ENCODE results near the gene ATXN8OS. TPM values are rescaled to one million over a fixed set of nuclear protein-coding genes. Genes with fewer than 3 reads are reported as not detected.
"Not testable (repeated sequence)": the region's sequence is repeated elsewhere in the genome, so short reads cannot be mapped to it uniquely, and the experiment has no call there.

ATXN8OS gene
- total RNA-seq, 1 experiment from 2014 or later = not detected

GRCh38 chr13:70117338-70117905 is 9.8 kb downstream of the ATXN8OS start:
- H3K27ac ChIP-seq (ENCODE audit: low read depth, low read length, poor library complexity, severe bottlenecking) = no peak overlapping the region
- H3K9me3 ChIP-seq (ENCODE audit: low read depth, low read length, poor library complexity, severe bottlenecking) = no peaks in the 10 kb centered on the region
- intact Hi-C loops (cut with micrococcal nuclease; ENCODE audit: unreplicated experiment) = no loop called here
- TF ChIP-seq EZH2 (IDR thresholded peaks at IDR 0.05; ENCODE audit: borderline replicate concordance, low read depth, low read length, poor library complexity, severe bottlenecking) (no peak), CTCF (conservative IDR thresholded peaks at IDR 0.05; ENCODE audit: low read depth, low read length) (no peak)
- no peak for DNase-seq (ENCODE audit: low spot score)
- H3K36me3 ChIP-seq (ENCODE audit: insufficient read depth, low read length, poor library complexity, severe bottlenecking) = no peaks in the 10 kb centered on the region
- POLR2A ChIA-PET (ENCODE audit: low non-redundant PET) = no interaction called here
- BruUV-seq (replicated peaks) = no TSS peak
- CTCF ChIA-PET = no interaction called here
- H3K27me3 ChIP-seq (replicated peaks; ENCODE audit: insufficient read depth, low read depth, low read length, poor library complexity) = no peaks in the 10 kb centered on the region
- no peaks in the 10 kb centered on the region for H3K4me1 ChIP-seq (ENCODE audit: insufficient read depth, low read length, poor library complexity, severe bottlenecking)
- no peak overlapping the region for H3K4me3 ChIP-seq (ENCODE audit: low read depth, low read length, poor library complexity, severe bottlenecking)

- no TSS peak for BruUV-seq (replicated peaks)
- Histone ChIP-seq H3K36me3 (ENCODE audit: insufficient read depth, low read length, poor library complexity, severe bottlenecking) (no peaks in the 10 kb centered on the region), H3K4me1 (ENCODE audit: insufficient read depth, low read length, poor library complexity, severe bottlenecking) (no peaks in the 10 kb centered on the region), H3K9me3 (ENCODE audit: low read depth, low read length, poor library complexity, severe bottlenecking) (no peaks in the 10 kb centered on the region), H3K27me3 (replicated peaks; ENCODE audit: insufficient read depth, low read depth, low read length, poor library complexity) (no peaks in the 10 kb centered on the region), H3K27ac (ENCODE audit: low read depth, low read length, poor library complexity, severe bottlenecking) (no peak overlapping the region), H3K4me3 (ENCODE audit: low read depth, low read length, poor library complexity, severe bottlenecking) (no peak overlapping the region)
- intact Hi-C loops (cut with micrococcal nuclease; ENCODE audit: unreplicated experiment) = no loop called here
- ChIA-PET CTCF (no interaction called here), POLR2A (ENCODE audit: low non-redundant PET) (no interaction called here)
- no peak for TF ChIP-seq CTCF (conservative IDR thresholded peaks at IDR 0.05; ENCODE audit: low read depth, low read length)
- no peak for TF ChIP-seq EZH2 (IDR thresholded peaks at IDR 0.05; ENCODE audit: borderline replicate concordance, low read depth, low read length, poor library complexity, severe bottlenecking)
- no peak for DNase-seq (ENCODE audit: low spot score)
Measured at GRCh38 chr13:70125693-70126092, 18.1 kb downstream of the ATXN8OS start.

- POLR2A ChIA-PET (ENCODE audit: low non-redundant PET) = no interaction called here
- Histone ChIP-seq H3K4me1 (ENCODE audit: insufficient read depth, low read length, poor library complexity, severe bottlenecking) (no peaks in the 10 kb centered on the region), H3K4me3 (ENCODE audit: low read depth, low read length, poor library complexity, severe bottlenecking) (no peak overlapping the region), H3K36me3 (ENCODE audit: insufficient read depth, low read length, poor library complexity, severe bottlenecking) (no peaks in the 10 kb centered on the region), H3K27ac (ENCODE audit: low read depth, low read length, poor library complexity, severe bottlenecking) (no peak overlapping the region), H3K27me3 (replicated peaks; ENCODE audit: insufficient read depth, low read depth, low read length, poor library complexity) (no peaks in the 10 kb centered on the region), H3K9me3 (ENCODE audit: low read depth, low read length, poor library complexity, severe bottlenecking) (no peaks in the 10 kb centered on the region)
- DNase-seq (ENCODE audit: low spot score) = no peak
- CTCF ChIA-PET = no interaction called here
- no peak for TF ChIP-seq CTCF (conservative IDR thresholded peaks at IDR 0.05; ENCODE audit: low read depth, low read length)
- no peak for TF ChIP-seq EZH2 (IDR thresholded peaks at IDR 0.05; ENCODE audit: borderline replicate concordance, low read depth, low read length, poor library complexity, severe bottlenecking)
- intact Hi-C loops (cut with micrococcal nuclease; ENCODE audit: unreplicated experiment) = no loop called here
- no TSS peak for BruUV-seq (replicated peaks)
Measured at GRCh38 chr13:70128098-70128497, 20.5 kb downstream of the ATXN8OS start.

- DNase-seq (ENCODE audit: low spot score); intact Hi-C loops (cut with micrococcal nuclease; ENCODE audit: unreplicated experiment); BruUV-seq (replicated peaks); CTCF ChIA-PET; H3K27ac ChIP-seq (ENCODE audit: low read depth, low read length, poor library complexity, severe bottlenecking); H3K36me3 ChIP-seq (ENCODE audit: insufficient read depth, low read length, poor library complexity, severe bottlenecking); POLR2A ChIA-PET (ENCODE audit: low non-redundant PET); H3K4me1 ChIP-seq (ENCODE audit: insufficient read depth, low read length, poor library complexity, severe bottlenecking); H3K9me3 ChIP-seq (ENCODE audit: low read depth, low read length, poor library complexity, severe bottlenecking); H3K27me3 ChIP-seq (replicated peaks; ENCODE audit: insufficient read depth, low read depth, low read length, poor library complexity); H3K4me3 ChIP-seq (ENCODE audit: low read depth, low read length, poor library complexity, severe bottlenecking): not testable (repeated sequence)
Measured at GRCh38 chr13:70142658-70143057, 35.0 kb downstream of the ATXN8OS start.
